ENCODE measurements around the gene IQCH. TPM values are rescaled to one million over a fixed set of nuclear protein-coding genes. Genes with fewer than 3 reads are reported as not detected.

IQCH gene
- total RNA-seq, 4 donors from 2014 or later: 0.66 to 3.0 (median 2.0) TPM

- Histone ChIP-seq H3K9me3 (no peaks in the 10 kb centered on the region), H3K4me3 (no peak overlapping the region), H3K27ac (no peak overlapping the region), H3K27me3 (no peaks in the 10 kb centered on the region), H3K4me1 (no peaks in the 10 kb centered on the region), H3K36me3 (no peaks in the 10 kb centered on the region)
- TF ChIP-seq POLR2A (IDR thresholded peaks at IDR 0.05): no peak
- no peak for TF ChIP-seq EP300 (IDR thresholded peaks at IDR 0.05)
- no peak for TF ChIP-seq CTCF (IDR thresholded peaks at IDR 0.05)
- no peak for DNase-seq (ENCODE audit: low spot score in 2 of 2)
These were observed 66.8 kb downstream of the IQCH start for GRCh38 chr15:67321352-67321751.

- Histone ChIP-seq H3K27ac (no peak overlapping the region), H3K4me1 (no peaks in the 10 kb centered on the region), H3K36me3 (no peaks in the 10 kb centered on the region), H3K9me3 (peaks cover 0 to 6% (median 1%) of the 10 kb centered on the region in 4 donors), H3K4me3 (no peak overlapping the region), H3K27me3 (no peaks in the 10 kb centered on the region)
- DNase-seq (ENCODE audit: low spot score in 2 of 2): no peak
- 85 to 87% methylated on average over 4 of the region's 4 CpGs for WGBS, 2 donors
- TF ChIP-seq EP300 (IDR thresholded peaks at IDR 0.05): no peak
- no peak for TF ChIP-seq POLR2A (IDR thresholded peaks at IDR 0.05)
- no peak for TF ChIP-seq CTCF (IDR thresholded peaks at IDR 0.05)
These were observed 67.9 kb downstream of the IQCH start for GRCh38 chr15:67322481-67322880.

GRCh38 chr15:67327312-67327711, 72.7 kb downstream of the IQCH start:
- no peak for DNase-seq (ENCODE audit: low spot score in 2 of 2)
- TF ChIP-seq POLR2A (IDR thresholded peaks at IDR 0.05) (no peak), CTCF (IDR thresholded peaks at IDR 0.05) (no peak), EP300 (IDR thresholded peaks at IDR 0.05) (no peak)
- no peak overlapping the region for H3K27ac ChIP-seq
- H3K4me1 ChIP-seq: no peaks in the 10 kb centered on the region
- peaks cover 0 to 11% (median 1%) of the 10 kb centered on the region in 4 donors for H3K9me3 ChIP-seq
- H3K36me3 ChIP-seq: no peaks in the 10 kb centered on the region
- no peak overlapping the region for H3K4me3 ChIP-seq
- 77 to 89% methylated on average over 1 of the region's 1 CpG for WGBS, 2 donors
- no peaks in the 10 kb centered on the region for H3K27me3 ChIP-seq

DNA sequence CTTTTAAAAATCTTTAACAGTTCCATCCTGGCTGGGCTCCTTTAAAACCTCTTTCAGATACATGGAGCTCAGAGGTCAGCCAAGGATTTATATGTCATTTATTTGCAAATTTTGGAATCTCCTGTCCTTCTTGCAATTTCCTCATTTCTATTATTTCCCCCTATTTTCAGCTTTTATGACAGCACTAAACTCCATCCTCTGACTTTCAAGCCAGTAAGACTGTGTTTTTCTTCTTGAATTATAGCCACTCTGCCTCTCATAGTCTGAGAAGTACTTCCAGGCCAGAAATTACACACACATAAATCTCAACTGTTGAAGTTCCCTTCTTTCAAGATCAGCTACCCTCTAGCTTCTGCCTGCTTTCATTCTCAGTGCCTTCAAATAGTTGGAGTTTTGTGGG, 73.2 kb downstream of the IQCH start:
- no peak for TF ChIP-seq CTCF (IDR thresholded peaks at IDR 0.05)
- no peak for TF ChIP-seq POLR2A (IDR thresholded peaks at IDR 0.05)
- no peak for TF ChIP-seq EP300 (IDR thresholded peaks at IDR 0.05)
- Histone ChIP-seq H3K27ac (no peak overlapping the region), H3K36me3 (no peaks in the 10 kb centered on the region), H3K4me3 (no peak overlapping the region), H3K4me1 (no peaks in the 10 kb centered on the region), H3K9me3 (peaks cover 0 to 11% (median 1%) of the 10 kb centered on the region in 4 donors), H3K27me3 (no peaks in the 10 kb centered on the region)
- DNase-seq (ENCODE audit: low spot score in 2 of 2): no peak

- DNase-seq (ENCODE audit: low spot score in 2 of 2): no peak
- Histone ChIP-seq H3K4me3 (no peak overlapping the region), H3K27ac (no peak overlapping the region), H3K4me1 (no peaks in the 10 kb centered on the region), H3K27me3 (no peaks in the 10 kb centered on the region), H3K36me3 (no peaks in the 10 kb centered on the region), H3K9me3 (peaks cover 0 to 11% (median 1%) of the 10 kb centered on the region in 4 donors)
- TF ChIP-seq POLR2A (IDR thresholded peaks at IDR 0.05) (no peak), CTCF (IDR thresholded peaks at IDR 0.05) (no peak), EP300 (IDR thresholded peaks at IDR 0.05) (no peak)
- 94 to 95% methylated on average over 4 of the region's 4 CpGs for WGBS, 2 donors
These were observed 75.6 kb downstream of the IQCH start for GRCh38 chr15:67329984-67330733.

All from tibial nerve (tissue), 4 donors.